Measurements from ENCODE around the gene SAP30.

DNA sequence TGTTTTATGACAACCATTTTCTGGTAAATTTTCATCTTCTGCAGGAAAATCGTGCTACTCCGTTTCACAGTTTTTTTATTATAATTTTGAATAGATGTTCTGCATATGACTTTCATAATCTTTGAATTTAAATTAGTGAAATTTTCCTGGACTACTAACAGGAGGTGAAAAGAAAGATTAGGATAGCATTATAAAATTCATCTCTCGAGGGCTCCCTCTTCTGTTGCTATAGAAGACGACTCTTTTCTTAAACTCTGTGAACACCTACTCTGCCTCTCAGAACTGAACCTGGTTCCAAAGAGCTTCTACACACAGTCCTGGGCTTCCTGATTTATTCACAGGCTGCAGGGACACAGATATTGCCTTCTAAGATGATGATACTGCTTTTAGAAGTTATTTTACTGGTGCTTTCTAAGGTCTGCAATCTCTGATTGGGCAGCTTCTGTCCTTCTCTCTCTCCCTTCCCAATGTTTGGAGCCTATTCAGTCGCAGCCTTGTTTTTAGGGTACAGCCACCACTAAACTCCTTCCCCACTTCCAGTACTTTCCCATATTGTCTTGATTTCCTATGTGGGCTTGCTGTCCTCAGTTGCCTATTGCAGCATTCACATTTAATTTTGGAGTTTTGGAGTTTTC, 10.1 kb upstream of the SAP30 start:
- TF ChIP-seq EP300 (IDR thresholded peaks at IDR 0.05) = no peak
- TF ChIP-seq CTCF (IDR thresholded peaks at IDR 0.05) = peak in 2 of 5 experiments; percentile 10 to 12
- no peak for TF ChIP-seq POLR2A (IDR thresholded peaks at IDR 0.05)
